HG03064 (cell line): Measurements from ENCODE around the gene RNF6.

ENCODE experiments used
- ATAC-seq: cut with Tn5 transposase; IDR thresholded peaks from one replicate; pipeline ENCODE4 v1.9.1; 2021; ENCODE audit warnings: low read depth; ENCODE audit not compliant: unreplicated experiment

RNF6 gene

GRCh38 chr13:26168237-26168814 is 53.8 kb downstream of the RNF6 start:
- no peak for ATAC-seq

- ATAC-seq: no peak
Observed at GRCh38 chr13:26163812-26164211, 58.3 kb downstream of the RNF6 start.
